SK-N-SH treated with all-trans-retinoic acid at 6 μM for 48 hours (cell line): Measurements from ENCODE around the gene NELFE.

ENCODE experiments used
- CSDC2 ChIP-seq: fragments of 250-450 bp; sonication (Bioruptor Pico); IDR thresholded peaks from 2 replicates; pipeline ENCODE4 v1.5.0; 2020; ENCODE audit warnings: mild to moderate bottlenecking, moderate library complexity
- ESRRG ChIP-seq: fragments of 250-450 bp; sonication (Bioruptor Pico); IDR thresholded peaks from 2 replicates; pipeline ENCODE4 v1.6.1; 2021; ENCODE audit warnings: mild to moderate bottlenecking
- OSR1 ChIP-seq: fragments of 250-450 bp; sonication (Bioruptor Pico); IDR thresholded peaks from 2 replicates; pipeline ENCODE4 v1.8.0; 2022; ENCODE audit warnings: moderate library complexity, mild to moderate bottlenecking, inconsistent platforms
- PATZ1 ChIP-seq: fragments of 250-450 bp; sonication (Bioruptor Pico); IDR thresholded peaks from 2 replicates; pipeline ENCODE4 v1.8.0; 2020; ENCODE audit warnings: mild to moderate bottlenecking, moderate library complexity, borderline replicate concordance
- POU6F1 ChIP-seq: fragments of 250-450 bp; sonication (Bioruptor Pico); IDR thresholded peaks from 2 replicates; pipeline ENCODE4 v1.8.0; 2021; ENCODE audit warnings: low read depth, mild to moderate bottlenecking, moderate library complexity, borderline replicate concordance
- SNAI2 ChIP-seq: fragments of 250-450 bp; sonication (Bioruptor Pico); IDR thresholded peaks from 2 replicates; pipeline ENCODE4 v1.5.0; 2020; ENCODE audit warnings: mild to moderate bottlenecking, moderate library complexity
- ZFP3 ChIP-seq: fragments of 250-450 bp; sonication (Bioruptor Pico); IDR thresholded peaks from 2 replicates; pipeline ENCODE4 v1.5.0; 2020; ENCODE audit warnings: mild to moderate bottlenecking, moderate library complexity
- ZFP30 ChIP-seq: fragments of 450-650 bp; formaldehyde crosslinking; IDR thresholded peaks from 2 replicates; pipeline ENCODE4 v1.5.0; 2022; ENCODE audit warnings: mild to moderate bottlenecking, moderate library complexity

- no peak for TF ChIP-seq ZFP3 (CRISPR knock-in tag)
- no peak for TF ChIP-seq PATZ1 (CRISPR knock-in tag)
- no peak for TF ChIP-seq ESRRG (CRISPR knock-in tag)
- TF ChIP-seq OSR1 (CRISPR knock-in tag): no peak
- TF ChIP-seq POU6F1 (CRISPR knock-in tag): no peak
- TF ChIP-seq CSDC2 (CRISPR knock-in tag): no peak
- no peak for TF ChIP-seq ZFP30 (CRISPR knock-in tag)
- no peak for TF ChIP-seq SNAI2 (CRISPR knock-in tag)
These were observed 51.5 kb downstream of the NELFE start for GRCh38 chr6:31907158-31907813.
